ENCODE data around the gene PRAMEF2. TPM values are rescaled to one million over a fixed set of nuclear protein-coding genes. Genes with fewer than 3 reads are reported as not detected.

Gene PRAMEF2, protein sequence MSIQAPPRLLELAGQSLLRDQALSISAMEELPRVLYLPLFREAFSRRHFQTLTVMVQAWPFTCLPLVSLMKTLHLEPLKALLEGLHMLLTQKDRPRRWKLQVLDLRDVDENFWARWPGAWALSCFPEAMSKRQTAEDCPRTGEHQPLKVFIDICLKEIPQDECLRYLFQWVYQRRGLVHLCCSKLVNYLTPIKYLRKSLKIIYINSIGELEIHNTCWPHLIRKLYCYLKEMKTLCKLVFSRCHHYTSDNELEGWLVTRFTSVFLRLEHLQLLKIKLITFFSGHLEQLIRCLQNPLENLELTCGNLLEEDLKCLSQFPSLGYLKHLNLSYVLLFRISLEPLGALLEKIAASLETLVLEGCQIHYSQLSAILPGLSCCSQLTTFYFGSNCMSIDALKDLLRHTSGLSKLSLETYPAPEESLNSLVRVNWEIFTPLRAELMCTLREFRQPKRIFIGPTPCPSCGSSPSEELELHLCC
- total RNA-seq, result not detected in 2 replicates

DNA sequence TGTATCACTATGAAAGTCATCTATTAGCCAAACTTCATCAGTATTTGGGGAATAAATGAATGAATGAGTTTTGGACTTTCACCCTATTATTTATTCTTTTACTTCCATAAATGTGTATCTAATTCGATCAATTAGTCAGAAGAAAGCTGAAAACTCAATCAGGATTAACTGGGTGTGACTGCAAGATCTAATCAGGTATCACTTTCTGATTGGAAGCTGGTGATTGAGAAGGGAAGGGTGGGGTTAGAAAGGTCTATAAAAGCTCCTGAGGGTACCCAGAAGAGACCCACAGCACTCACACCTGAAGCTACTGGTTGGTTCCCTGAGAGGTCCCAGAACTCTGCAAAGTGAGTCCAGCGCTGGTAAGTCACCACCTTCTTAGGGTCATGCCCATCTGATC is at the start of gene PRAMEF2:
Gene PRAMEF2, plus strand, starts transcription at position 301 of the 400 bp plus-strand sequence. CDS start 1,924 bp downstream, outside the sequence.

DNA sequence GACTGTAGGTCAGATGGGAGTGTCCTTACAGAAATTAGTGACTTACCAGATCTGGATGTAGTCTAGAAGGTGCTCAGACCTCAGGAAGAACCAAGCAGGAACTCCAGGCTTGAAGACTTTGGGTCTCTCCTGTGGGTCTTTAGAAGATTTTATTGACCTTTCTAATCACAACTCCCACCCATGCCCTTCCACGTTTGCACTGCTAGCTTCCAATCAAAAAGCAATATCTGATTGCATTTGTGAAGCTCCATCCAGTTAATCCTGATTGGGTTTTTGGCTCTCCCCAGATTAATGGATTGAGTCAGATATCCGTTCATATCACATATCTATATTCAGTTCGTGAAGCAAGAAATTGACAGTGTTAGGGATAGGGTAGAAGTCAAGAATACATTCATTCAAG is 25.6 kb upstream of the PRAMEF2 start, which contains the start of gene PRAMEF11:
Gene PRAMEF11, minus strand, starts transcription at position 101 of the 400 bp plus-strand sequence. CDS start 2,621 bp downstream, outside the sequence.

DNA sequence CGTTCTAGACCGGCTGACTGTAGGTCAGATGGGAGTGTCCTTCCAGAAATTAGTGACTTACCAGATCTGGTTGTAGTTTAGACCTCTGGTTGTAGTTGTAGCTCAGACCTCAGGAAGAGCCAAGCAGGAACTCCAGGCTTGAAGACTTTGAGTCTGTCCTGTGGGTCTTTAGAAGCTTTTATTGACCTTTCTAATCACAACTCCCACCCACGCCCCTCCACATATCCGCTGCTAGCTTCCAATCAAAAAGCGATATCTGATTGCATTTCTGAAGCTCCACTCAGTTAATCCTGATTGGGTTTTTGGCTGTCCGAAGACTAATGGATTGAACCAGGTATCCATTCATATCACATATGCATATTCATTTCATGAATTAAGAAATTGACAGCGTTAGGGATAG is 8.3 kb upstream of the PRAMEF2 start, which contains the start of gene HNRNPCL1:
Gene HNRNPCL1, minus strand, starts transcription at position 101 of the 400 bp plus-strand sequence. CDS start 431 bp downstream, outside the sequence.

DNA sequence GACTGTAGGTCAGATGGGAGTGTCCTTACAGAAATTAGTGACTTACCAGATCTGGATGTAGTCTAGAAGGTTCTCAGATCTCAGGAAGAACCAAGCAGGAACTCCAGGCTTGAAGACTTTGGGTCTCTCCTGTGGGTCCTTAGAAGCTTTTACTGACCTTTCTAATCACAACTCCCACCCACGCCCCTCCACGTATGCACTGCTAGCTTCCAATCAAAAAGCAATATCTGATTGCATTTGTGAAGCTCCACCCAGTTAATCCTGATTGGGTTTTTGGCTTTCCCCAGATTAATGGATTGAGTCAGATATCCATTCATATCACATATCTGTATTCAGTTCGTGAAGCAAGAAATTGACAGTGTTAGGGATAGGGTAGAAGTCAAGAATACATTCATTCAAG is 29.2 kb downstream of the PRAMEF2 start, which contains the start of gene PRAMEF4:
Gene PRAMEF4, minus strand, starts transcription at position 101 of the 400 bp plus-strand sequence. CDS start 2,807 bp downstream, outside the sequence.

DNA sequence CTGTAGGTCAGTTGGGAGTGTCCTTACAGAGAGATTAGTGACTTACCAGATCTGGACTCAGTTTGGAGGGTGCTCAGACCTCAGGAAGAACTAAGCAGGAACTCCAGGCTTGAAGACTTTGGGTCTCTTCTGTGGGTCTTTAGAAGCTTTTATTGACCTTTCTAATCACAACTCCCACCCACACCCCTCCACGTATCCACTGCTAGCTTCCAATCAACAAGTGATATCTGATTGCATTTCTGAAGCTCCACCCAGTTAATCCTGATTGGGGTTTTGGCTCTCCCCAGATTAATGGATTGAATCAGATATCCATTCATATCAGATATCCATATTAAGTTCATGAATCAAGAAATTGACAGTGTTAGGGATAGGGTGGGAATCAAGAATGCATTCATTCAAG is 41.3 kb downstream of the PRAMEF2 start, which contains the start of gene PRAMEF10:
Gene PRAMEF10, minus strand, starts transcription at position 101 of the 400 bp plus-strand sequence. CDS start 2,423 bp downstream, outside the sequence.

Other genes with a start within 250 kb of the PRAMEF2 start
- 24.5 and 26.3 TPM in 2 replicates for gene DHRS3, start 238.9 kb upstream of the PRAMEF2 start, total RNA-seq
- not detected in 2 replicates for gene AADACL4, start 213.0 kb upstream of the PRAMEF2 start, total RNA-seq
- not detected in 2 replicates for gene AADACL3, start 141.0 kb upstream of the PRAMEF2 start, total RNA-seq
- gene CFAP107, start 110.9 kb upstream of the PRAMEF2 start, total RNA-seq, result not detected in 2 replicates
- not detected in 2 replicates for gene PRAMEF12, start 83.3 kb upstream of the PRAMEF2 start, total RNA-seq
- not detected in 2 replicates for gene PRAMEF1, start 65.7 kb upstream of the PRAMEF2 start, total RNA-seq
- not detected in 2 replicates for gene PRAMEF11, start 25.7 kb upstream of the PRAMEF2 start, total RNA-seq
- not detected in 2 replicates for gene HNRNPCL1, start 8.4 kb upstream of the PRAMEF2 start, total RNA-seq
- gene PRAMEF4, start 29.1 kb downstream of the PRAMEF2 start, total RNA-seq, result not detected in 2 replicates
- gene PRAMEF10, start 41.2 kb downstream of the PRAMEF2 start, total RNA-seq, result not detected in 2 replicates
- not detected in 2 replicates for gene PRAMEF7, start 59.5 kb downstream of the PRAMEF2 start, total RNA-seq
- not detected in 2 replicates for gene PRAMEF6, start 90.5 kb downstream of the PRAMEF2 start, total RNA-seq
- gene PRAMEF27, start 199.5 kb downstream of the PRAMEF2 start, total RNA-seq, result not detected in 2 replicates
- gene HNRNPCL3, start 203.7 kb downstream of the PRAMEF2 start, total RNA-seq, result not detected in 2 replicates
- gene PRAMEF25, start 213.7 kb downstream of the PRAMEF2 start, total RNA-seq, result not detected in 2 replicates

Measured in thoracic aorta endothelial cell (primary cell).